DMS 273 treated with DMSO at 0.1 percent for 48 hours (cell line): ENCODE results near the gene VASN.

Experiments
- DNase-seq: peaks from one replicate; lab custom pipeline; 2025; lab: John Stamatoyannopoulos, UW

Gene VASN

GRCh38 chr16:4403133-4403949 is 31.7 kb downstream of the VASN start:
- no peak for DNase-seq

GRCh38 chr16:4404247-4404966 is 32.8 kb downstream of the VASN start:
- no peak for DNase-seq

- no peak for DNase-seq
Observed at GRCh38 chr16:4404967-4405696, 33.5 kb downstream of the VASN start.

- DNase-seq: no peak
Observed at GRCh38 chr16:4407543-4408322, 36.1 kb downstream of the VASN start.

- DNase-seq: no peak
Observed at GRCh38 chr16:4408323-4408690, 36.7 kb downstream of the VASN start.

- peak; percentile 29 for DNase-seq
Observed at GRCh38 chr16:4409081-4409932, 37.7 kb downstream of the VASN start.

- no peak for DNase-seq
Observed at GRCh38 chr16:4410335-4411075, 38.9 kb downstream of the VASN start.

GRCh38 chr16:4411684-4412083 is 40.0 kb downstream of the VASN start:
- no peak for DNase-seq

GRCh38 chr16:4412159-4412558 is 40.5 kb downstream of the VASN start:
- DNase-seq: no peak

GRCh38 chr16:4412854-4413253 is 41.2 kb downstream of the VASN start:
- DNase-seq: no peak

- DNase-seq: no peak
Observed at GRCh38 chr16:4414187-4414917, 42.7 kb downstream of the VASN start.

GRCh38 chr16:4415538-4416199 is 44.0 kb downstream of the VASN start:
- no peak for DNase-seq

- peak; percentile 63 for DNase-seq
Observed at GRCh38 chr16:4416200-4417032, 44.8 kb downstream of the VASN start, which contains the start of gene CORO7. TSS of gene CORO7 (minus strand) at chr16:4416596. CDS start at chr16:4416518, 78 bp downstream.

- DNase-seq: no peak
Observed at GRCh38 chr16:4419402-4419959, 47.8 kb downstream of the VASN start.

GRCh38 chr16:4420505-4421105 is 49.0 kb downstream of the VASN start:
- DNase-seq: no peak

- peak; percentile 91 for DNase-seq
Observed at GRCh38 chr16:4425378-4426020, 53.9 kb downstream of the VASN start, which contains the start of gene DNAJA3. TSS of gene DNAJA3 (plus strand) at chr16:4425868. CDS start at chr16:4425882, 14 bp downstream.
